Endothelial cell of umbilical vein (primary cell): ENCODE results near the gene DIPK1A. TPM values are rescaled to one million over a fixed set of nuclear protein-coding genes. Genes with fewer than 3 reads are reported as not detected.

Experiments
- BruUV-seq: library from RNA; stranded (reverse); fragments of 400-500 nt; replicated peaks from 2 replicates; lab custom pipeline; 2021; lab: Mats Ljungman, UMichigan
- CTCF ChIA-PET: fragments of 300-600, 350-600 bp; sonication (Branson Sonifier 250); formaldehyde crosslinking; loops from one replicate; lab custom pipeline; 2021; ENCODE audit warnings: antibody characterized with exemption, inconsistent platforms; lab: Charles Lee
- POLR2A ChIA-PET: fragments of 300-600, 350-600 bp; sonication (Branson Sonifier 250); formaldehyde crosslinking; loops from one replicate; lab custom pipeline; 2021; ENCODE audit warnings: antibody characterized with exemption, inconsistent platforms; lab: Charles Lee
- DNase-seq: peaks from one replicate; pipeline ENCODE4 v3.0.0-alpha.2; 2011; ENCODE audit warnings: low read depth, low spot score
- FAIRE-seq: peaks from 2 replicates; lab custom pipeline; 2011; peaks lifted over from hg19 to GRCh38; lab: Jason Lieb, UNC
- H2AFZ ChIP-seq: 2 replicates; pipeline ENCODE4 v1.6.0; 2012; ENCODE audit warnings: low read depth, low read length, control low read depth, inconsistent platforms
- H3K27ac ChIP-seq: 2 replicates; pipeline ENCODE4 v1.5.1; 2011; ENCODE audit warnings: low read depth, mild to moderate bottlenecking, control low read depth, low read length, moderate library complexity; ENCODE audit not compliant: insufficient read depth
- H3K27me3 ChIP-seq, 2 experiments: 2 replicates each; pipeline versions ENCODE4 v1.6.0 to v1.6.1; 2011; ENCODE audit warnings: low read length in 2 of 2, mixed read lengths in 1 of 2; ENCODE audit not compliant: control insufficient read depth in 2 of 2, insufficient read depth in 2 of 2
- H3K36me3 ChIP-seq, 2 experiments: 2 replicates in 1 of 2; 3 replicates in 1 of 2; pipeline ENCODE4 v1.5.1; 2011; ENCODE audit warnings: low read length in 2 of 2, mild to moderate bottlenecking in 1 of 2, moderate library complexity in 1 of 2; ENCODE audit not compliant: control insufficient read depth in 2 of 2, insufficient read depth in 2 of 2; ENCODE audit errors: extremely low read depth in 1 of 2
- H3K4me1 ChIP-seq: 3 replicates; pipeline ENCODE4 v1.5.1; 2011; ENCODE audit warnings: mild to moderate bottlenecking, low read length; ENCODE audit not compliant: control insufficient read depth, insufficient read depth; ENCODE audit errors: extremely low read depth
- H3K4me2 ChIP-seq: 2 replicates; pipeline ENCODE4 v1.6.1; 2011; ENCODE audit warnings: low read length, control low read depth, mixed read lengths; ENCODE audit not compliant: insufficient read depth
- H3K4me3 ChIP-seq, 3 experiments: fragments of 200-600 bp in 1 of 3; sonication (generic), shearing (Covaris generic) in 1 of 3; replicated peaks in 1 of 3; 2 replicates each; pipeline ENCODE4 v1.5.1; 2011 to 2016; ENCODE audit warnings: control low read depth in 3 of 3, low read length in 3 of 3, mild to moderate bottlenecking in 2 of 3, inconsistent platforms in 1 of 3, low read depth in 1 of 3, moderate library complexity in 1 of 3; ENCODE audit not compliant: insufficient read depth in 1 of 3
- H3K79me2 ChIP-seq: 2 replicates; pipeline ENCODE4 v1.6.0; 2012; ENCODE audit warnings: low read length, inconsistent platforms; ENCODE audit not compliant: control insufficient read depth, insufficient read depth
- H3K9ac ChIP-seq: replicated peaks from 2 replicates; pipeline ENCODE3; 2011; ENCODE audit warnings: low read length, control low read depth; ENCODE audit not compliant: insufficient read depth; ENCODE audit errors: extremely low read depth
- H3K9me1 ChIP-seq: replicated peaks from 3 replicates; pipeline ENCODE4 v1.6.0; 2011; ENCODE audit warnings: mild to moderate bottlenecking, low read length; ENCODE audit not compliant: control insufficient read depth, insufficient read depth; ENCODE audit errors: extremely low read depth
- H3K9me3 ChIP-seq: replicated peaks from 2 replicates; pipeline ENCODE4 v1.5.1; 2012; ENCODE audit warnings: low read length, inconsistent platforms; ENCODE audit not compliant: control insufficient read depth, insufficient read depth
- H4K20me1 ChIP-seq: replicated peaks from 2 replicates; pipeline ENCODE3; 2011; ENCODE audit warnings: mild to moderate bottlenecking, low read length; ENCODE audit not compliant: control insufficient read depth, insufficient read depth; ENCODE audit errors: extremely low read depth
- EZH2 ChIP-seq: IDR thresholded peaks from 2 replicates; pipeline ENCODE4 v1.6.1; 2012; ENCODE audit warnings: borderline replicate concordance, low read depth, mild to moderate bottlenecking, moderate library complexity, low read length, inconsistent platforms; ENCODE audit not compliant: severe bottlenecking
- FOS ChIP-seq: IDR thresholded peaks from 2 replicates; pipeline ENCODE4 v1.6.1; 2011; ENCODE audit warnings: mild to moderate bottlenecking, low read length, moderate library complexity, borderline replicate concordance; ENCODE audit not compliant: insufficient read depth
- GATA2 ChIP-seq: IDR thresholded peaks from 2 replicates; pipeline ENCODE4 v1.7.0; 2011; ENCODE audit warnings: low read depth, mild to moderate bottlenecking, moderate library complexity, mixed read lengths, low read length; ENCODE audit not compliant: insufficient read length, insufficient read depth
- JUN ChIP-seq: IDR thresholded peaks from 2 replicates; pipeline ENCODE4 v1.6.1; 2011; ENCODE audit warnings: borderline replicate concordance, low read depth; ENCODE audit not compliant: insufficient read length, insufficient read depth
- MYC ChIP-seq: IDR thresholded peaks from one replicate; pipeline ENCODE4 v1.6.1; 2011; ENCODE audit warnings: mild to moderate bottlenecking, low read depth, low read length
- POLR2A ChIP-seq: IDR thresholded peaks from 2 replicates; pipeline ENCODE4 v1.6.1; 2012; ENCODE audit warnings: low read depth, mild to moderate bottlenecking, control low read depth, low read length
- POLR2AphosphoS5 ChIP-seq: IDR thresholded peaks from 2 replicates; pipeline ENCODE4 v1.6.1; 2012; ENCODE audit warnings: low read depth, mild to moderate bottlenecking, control low read depth, low read length, moderate library complexity; ENCODE audit not compliant: insufficient read depth
- dilution Hi-C: fragments of 300-500 bp; cut with MboI; formaldehyde crosslinking; loops from one replicate; pipeline ENCODE4 v1.15.0; 2019; ENCODE audit warnings: low sequenced_read_pairs; ENCODE audit not compliant: extremely low pct_ligation_motif_present
- intact Hi-C: fragments of 100-400 bp; cut with micrococcal nuclease; formaldehyde crosslinking; loops from one replicate; pipeline ENCODE4 v1.10.0; 2022
- polyA plus RNA-seq, 4 experiments: library from polyadenylated mRNA; depleted of rRNA in 3 of 4; stranded (reverse) in 3 of 4; unstranded in 1 of 4; fragments of >200 nt; gene quantifications; 2 replicates each; pipeline versions ENCODE4 v1.2.1 to v1.2.3, GENCODE V29; 2011 to 2012; ENCODE audit warnings: missing spikeins in 1 of 4
- total RNA-seq: library from RNA; stranded (reverse); gene quantifications from 2 replicates; pipeline ENCODE4 v1.2.3, GENCODE V29; 2021
- TF ChIP-seq, protein P1 (sequence below): IDR thresholded peaks from 2 replicates; pipeline ENCODE4 v1.6.1; 2011; ENCODE audit not compliant: insufficient read depth, insufficient read length
- TF ChIP-seq, protein P2 (sequence below), 2 donors: IDR thresholded peaks; 1 replicate in 1 of 2; 2 replicates in 1 of 2; pipeline ENCODE4 v1.5.1; 2011; ENCODE audit warnings: low read length in 2 of 2, mild to moderate bottlenecking in 2 of 2, moderate library complexity in 2 of 2, control low read depth in 1 of 2, inconsistent platforms in 1 of 2, low read depth in 1 of 2; ENCODE audit not compliant: insufficient read depth in 1 of 2; ENCODE audit errors: extremely low read depth in 1 of 2

DIPK1A gene
- total and polyA plus RNA-seq, 2 donors (not counting 3 experiments of a cell fraction or from before 2014, with no cell fraction given), result 0.25 to 0.93 TPM

DNA sequence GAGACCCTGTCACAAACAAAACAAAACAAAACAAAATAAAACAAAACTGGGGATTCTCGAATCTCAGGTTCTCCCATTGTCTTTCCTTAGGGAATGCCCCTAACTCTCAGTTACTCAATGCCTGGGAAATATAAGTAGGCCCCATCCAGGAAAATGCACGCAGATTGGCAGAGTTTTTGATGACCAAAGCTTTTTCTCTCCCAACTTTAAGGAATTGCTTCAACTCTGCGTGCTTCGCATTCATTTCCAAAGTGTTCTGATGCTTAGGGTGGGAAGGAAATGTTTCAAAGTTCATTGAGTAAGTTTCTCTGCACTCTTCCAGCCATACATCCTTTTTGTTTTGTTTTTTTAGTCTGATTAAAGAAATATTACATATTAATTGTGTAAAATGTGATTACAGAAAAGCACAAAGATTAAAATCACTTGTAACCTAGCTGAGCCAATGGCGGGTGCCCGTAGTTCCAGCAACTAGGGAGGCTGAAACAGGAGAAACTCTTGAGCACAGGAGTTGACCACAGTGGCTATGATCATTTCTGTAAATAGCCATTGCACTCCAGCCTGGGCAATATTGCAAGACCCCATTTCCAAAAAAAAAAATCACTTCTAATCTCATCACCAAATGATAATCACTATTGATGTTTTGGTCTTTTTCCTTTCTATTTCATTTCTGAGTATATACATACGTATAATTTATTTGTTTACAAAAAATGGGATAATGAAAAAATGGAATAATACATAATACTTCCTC is 157.9 kb downstream of the DIPK1A start:
- ChIA-PET POLR2A (interaction anchor here (1.0 kb wide), 1 partner anchor 10 kb away, joined by 3 read pairs; no protein-coding TSS in a partner anchor), CTCF (interaction anchor here (1.5 to 2.1 kb wide), 4 partner anchors 9 to 54 kb away, joined by 6 to 20 read pairs (median 8); no protein-coding TSS in a partner anchor)
- dilution Hi-C loops (no loop called here), intact Hi-C loops (loop anchor here (2.0 kb wide), 1 partner anchor 17 kb away; no protein-coding TSS in a partner anchor)
- Histone ChIP-seq H3K4me2 (no peak overlapping the region), H3K36me3 (no peaks in the 10 kb centered on the region), H3K9me1 (no peaks in the 10 kb centered on the region), H3K4me3 (no peak overlapping the region), H3K4me1 (peaks cover 15% of the 10 kb centered on the region), H3K79me2 (no peaks in the 10 kb centered on the region), H3K9me3 (no peaks in the 10 kb centered on the region), H3K27me3 (no peaks in the 10 kb centered on the region), H4K20me1 (no peaks in the 10 kb centered on the region), H3K9ac (no peak overlapping the region), H2AFZ (peak overlapping the region; percentile 5), H3K27ac (no peak overlapping the region)
- FAIRE-seq (no peak), DNase-seq (no peak)
- TF ChIP-seq FOS (no peak), EZH2 (no peak), GATA2 (no peak), POLR2AphosphoS5 (no peak), POLR2A (no peak), JUN (no peak), MYC (no peak)
- TF ChIP-seq, protein P1, sequence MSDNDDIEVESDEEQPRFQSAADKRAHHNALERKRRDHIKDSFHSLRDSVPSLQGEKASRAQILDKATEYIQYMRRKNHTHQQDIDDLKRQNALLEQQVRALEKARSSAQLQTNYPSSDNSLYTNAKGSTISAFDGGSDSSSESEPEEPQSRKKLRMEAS, result no peak
- TF ChIP-seq, protein P2, sequence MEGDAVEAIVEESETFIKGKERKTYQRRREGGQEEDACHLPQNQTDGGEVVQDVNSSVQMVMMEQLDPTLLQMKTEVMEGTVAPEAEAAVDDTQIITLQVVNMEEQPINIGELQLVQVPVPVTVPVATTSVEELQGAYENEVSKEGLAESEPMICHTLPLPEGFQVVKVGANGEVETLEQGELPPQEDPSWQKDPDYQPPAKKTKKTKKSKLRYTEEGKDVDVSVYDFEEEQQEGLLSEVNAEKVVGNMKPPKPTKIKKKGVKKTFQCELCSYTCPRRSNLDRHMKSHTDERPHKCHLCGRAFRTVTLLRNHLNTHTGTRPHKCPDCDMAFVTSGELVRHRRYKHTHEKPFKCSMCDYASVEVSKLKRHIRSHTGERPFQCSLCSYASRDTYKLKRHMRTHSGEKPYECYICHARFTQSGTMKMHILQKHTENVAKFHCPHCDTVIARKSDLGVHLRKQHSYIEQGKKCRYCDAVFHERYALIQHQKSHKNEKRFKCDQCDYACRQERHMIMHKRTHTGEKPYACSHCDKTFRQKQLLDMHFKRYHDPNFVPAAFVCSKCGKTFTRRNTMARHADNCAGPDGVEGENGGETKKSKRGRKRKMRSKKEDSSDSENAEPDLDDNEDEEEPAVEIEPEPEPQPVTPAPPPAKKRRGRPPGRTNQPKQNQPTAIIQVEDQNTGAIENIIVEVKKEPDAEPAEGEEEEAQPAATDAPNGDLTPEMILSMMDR (IDR thresholded peaks at IDR 0.05; ENCODE audit: extremely low read depth in 1 of 2, insufficient read depth in 1 of 2, low read depth in 1 of 2, low read length in 2 of 2), result no peak
- BruUV-seq, result no TSS peak
